Psoas muscle (tissue), 8 donors: Measurements from ENCODE around the gene RUVBL1. TPM values are rescaled to one million over a fixed set of nuclear protein-coding genes. Genes with fewer than 3 reads are reported as not detected.
A peak's percentile ranks its signal among the peaks of the same experiment; 100 is the strongest.

Experiments used
- ATAC-seq, 4 donors: fragments of 200-7000 bp; cut with Tn5 transposase; one replicate each; pipeline ENCODE4 v1.9.1; 2020; ENCODE audit warnings: moderate library complexity in 3 of 4, mild to moderate bottlenecking in 2 of 4
- DNase-seq, 2 donors: peaks; one replicate each; pipeline ENCODE4 v3.0.0-alpha.2; 2020
- H3K27ac ChIP-seq: fragments of 200-600 bp; one replicate; pipeline ENCODE4 v1.8.0; 2022
- H3K27me3 ChIP-seq, 3 donors: fragments of 200-600 bp in 1 of 3; one replicate each; pipeline versions ENCODE4 v1.6.1 to v1.8.0; 2013 to 2022; ENCODE audit warnings: low read length in 2 of 3, mild to moderate bottlenecking in 2 of 3, moderate library complexity in 1 of 3; ENCODE audit not compliant: insufficient read depth in 3 of 3
- H3K36me3 ChIP-seq, 2 donors: fragments of 200-600 bp in 1 of 2; one replicate each; pipeline versions ENCODE4 v1.6.1 to v1.8.0; 2013 to 2022; ENCODE audit warnings: low read depth in 1 of 2, mild to moderate bottlenecking in 1 of 2, moderate library complexity in 1 of 2; ENCODE audit not compliant: insufficient read depth in 1 of 2
- H3K4me1 ChIP-seq: fragments of 200-600 bp; one replicate; pipeline ENCODE4 v1.8.0; 2022
- H3K4me3 ChIP-seq: fragments of 200-600 bp; one replicate; pipeline ENCODE4 v1.8.0; 2022; ENCODE audit warnings: mild to moderate bottlenecking
- H3K9me3 ChIP-seq: fragments of 200-600 bp; one replicate; pipeline ENCODE4 v1.8.0; 2022
- WGBS, 3 donors: extraction: QIAGEN DNeasy Blood & Tissue Kit; methylation state at CpG; one replicate each; pipeline versions ENCODE4 v1.1.6 to v1.1.7; 2013; 5-methylcytosine and 5-hydroxymethylcytosine counted together
- intact Hi-C, 2 donors: fragments of 100-400 bp; cut with DNase I; formaldehyde crosslinking; loops; one replicate each; pipeline versions ENCODE4 v1.11.0 to v1.14.2; 2022
- polyA plus RNA-seq, 3 donors: library from polyadenylated mRNA; stranded (reverse); fragments of 200-250 nt; gene quantifications; one replicate each; pipeline ENCODE4 v1.2.3, GENCODE V29; 2013
- total RNA-seq, 4 donors: library from RNA; stranded (reverse); fragmentation: NEBNext Ultra II Directional in 2 of 4; extraction: Animal tissue kit (Norgen Biotek cat#: 25700) in 2 of 4; gene quantifications; one replicate each; pipeline versions ENCODE4 v1.2.1 to v1.2.4, GENCODE V29; 2021 to 2023
- TF ChIP-seq, protein P1 (sequence below): fragments of 200-600 bp; IDR thresholded peaks from one replicate; pipeline ENCODE4 v1.8.0; 2022; ENCODE audit warnings: antibody characterized with exemption
- donor health status: healthy with polysubstance abuse.
- donor health status: DM: no; HTN: no; CAD: no; lungs with moderate emphysema.
- donor health status: Bipolar disorder and iron deficiency.
- donor health status: healthy.
- donor health status: DM: yes; HTN: yes; CAD: no.
- donor health status: DM: no; HTN: no; CAD: no.
- donor health status: DM: no; HTN: no; CAD: no.
- donor health status: DM: yes; HTN: yes; CAD: no.

The RUVBL1 gene
- total and polyA plus RNA-seq, 7 donors: 12.9 to 53.9 (median 19.6) TPM

DNA sequence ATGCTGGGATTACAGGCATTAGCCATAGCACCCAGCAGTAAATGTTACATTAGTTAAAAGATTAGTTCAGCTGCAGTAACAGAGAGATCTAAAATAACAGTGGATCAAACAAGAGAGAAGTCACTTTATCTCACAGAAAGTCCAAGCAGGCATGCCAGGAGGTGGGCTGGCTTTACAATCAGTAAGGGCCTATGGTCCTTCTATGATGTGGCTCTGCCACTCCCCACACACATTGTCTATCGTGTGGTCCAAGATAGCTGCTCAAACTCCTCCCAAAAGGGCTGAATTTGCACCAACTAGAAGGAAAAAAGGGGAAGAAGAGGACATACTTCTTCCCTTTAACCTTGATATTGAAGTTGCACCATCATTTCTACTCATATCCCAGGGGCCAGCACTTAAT, 4.6 kb upstream of the RUVBL1 start:
- DNase-seq (no peak), ATAC-seq (no peak)
- WGBS, 3 donors: 36 to 42% (median 38%) methylated on average over 1 of the region's 1 CpG
- H3K36me3 ChIP-seq: no peaks in the 10 kb centered on the region
- H3K4me1 ChIP-seq: no peaks in the 10 kb centered on the region
- TF ChIP-seq, protein P1, sequence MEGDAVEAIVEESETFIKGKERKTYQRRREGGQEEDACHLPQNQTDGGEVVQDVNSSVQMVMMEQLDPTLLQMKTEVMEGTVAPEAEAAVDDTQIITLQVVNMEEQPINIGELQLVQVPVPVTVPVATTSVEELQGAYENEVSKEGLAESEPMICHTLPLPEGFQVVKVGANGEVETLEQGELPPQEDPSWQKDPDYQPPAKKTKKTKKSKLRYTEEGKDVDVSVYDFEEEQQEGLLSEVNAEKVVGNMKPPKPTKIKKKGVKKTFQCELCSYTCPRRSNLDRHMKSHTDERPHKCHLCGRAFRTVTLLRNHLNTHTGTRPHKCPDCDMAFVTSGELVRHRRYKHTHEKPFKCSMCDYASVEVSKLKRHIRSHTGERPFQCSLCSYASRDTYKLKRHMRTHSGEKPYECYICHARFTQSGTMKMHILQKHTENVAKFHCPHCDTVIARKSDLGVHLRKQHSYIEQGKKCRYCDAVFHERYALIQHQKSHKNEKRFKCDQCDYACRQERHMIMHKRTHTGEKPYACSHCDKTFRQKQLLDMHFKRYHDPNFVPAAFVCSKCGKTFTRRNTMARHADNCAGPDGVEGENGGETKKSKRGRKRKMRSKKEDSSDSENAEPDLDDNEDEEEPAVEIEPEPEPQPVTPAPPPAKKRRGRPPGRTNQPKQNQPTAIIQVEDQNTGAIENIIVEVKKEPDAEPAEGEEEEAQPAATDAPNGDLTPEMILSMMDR: no peak
- H3K9me3 ChIP-seq: no peaks in the 10 kb centered on the region
- intact Hi-C loops: no loop called here
- no peak overlapping the region for H3K4me3 ChIP-seq
- peaks cover 0 to 6% (median 4%) of the 10 kb centered on the region in 3 donors for H3K27me3 ChIP-seq
- H3K27ac ChIP-seq: no peak overlapping the region

DNA sequence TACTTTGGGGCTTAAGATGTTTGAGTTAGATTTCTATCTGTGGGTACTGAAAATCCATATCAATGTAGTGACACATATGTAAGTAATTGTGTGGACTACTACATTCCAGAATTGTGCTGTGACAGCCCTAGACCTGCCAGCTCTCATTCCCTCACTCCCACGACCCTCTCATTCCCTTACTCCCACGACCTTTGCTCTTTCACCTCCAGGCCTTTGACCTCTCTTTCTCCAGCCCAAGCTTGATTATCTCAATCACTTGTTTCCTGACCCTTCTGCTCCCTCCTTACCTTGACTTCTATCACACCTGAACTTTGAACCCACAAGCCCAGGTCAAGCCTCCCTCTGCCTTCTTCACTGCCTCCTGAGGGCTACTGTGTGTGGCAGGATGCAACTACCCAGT, 3.6 kb upstream of the RUVBL1 start:
- peaks cover 0 to 6% (median 1%) of the 10 kb centered on the region in 3 donors for H3K27me3 ChIP-seq
- ATAC-seq (no peak), DNase-seq (no peak)
- H3K9me3 ChIP-seq: no peaks in the 10 kb centered on the region
- H3K4me3 ChIP-seq: no peak overlapping the region
- WGBS, 3 donors: 37 to 51% (median 43%) methylated on average over 2 of the region's 2 CpGs
- H3K4me1 ChIP-seq: peaks cover 8% of the 10 kb centered on the region
- H3K36me3 ChIP-seq: no peaks in the 10 kb centered on the region
- TF ChIP-seq, protein P1: no peak
- intact Hi-C loops: no loop called here
- H3K27ac ChIP-seq: no peak overlapping the region

DNA sequence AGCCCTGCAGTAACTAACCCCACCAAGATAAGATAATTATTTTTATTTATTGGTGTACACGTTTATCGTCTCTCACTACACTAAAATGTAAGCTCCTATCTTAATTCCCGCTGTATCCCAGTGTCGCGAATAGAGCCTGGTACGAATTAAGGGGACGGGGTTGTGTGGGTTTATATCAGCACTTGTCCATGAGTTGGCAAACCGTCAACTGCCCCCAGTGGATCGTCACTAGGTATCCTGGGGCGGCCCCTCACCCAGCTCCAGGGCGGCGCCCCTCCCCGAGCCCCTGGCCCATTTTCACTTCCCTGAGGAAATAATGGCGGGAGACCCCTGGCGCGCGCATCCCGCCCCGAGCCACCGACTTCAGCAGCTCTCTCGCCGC, 465 bp downstream of the RUVBL1 start:
- Histone ChIP-seq H3K4me1 (peaks cover 13% of the 10 kb centered on the region), H3K36me3 (peaks cover 0 to 8% of the 10 kb centered on the region in 2 donors), H3K27ac (peak overlapping the region; percentile 67), H3K4me3 (peak overlapping the region; percentile 89), H3K27me3 (no peaks in the 10 kb centered on the region), H3K9me3 (no peaks in the 10 kb centered on the region)
- ATAC-seq (peak in 1 of 4 donors; percentile 1), DNase-seq (no peak)
- intact Hi-C loops: loop anchor here in 1 of 2 donors (5.0 kb wide), 1 partner anchor 46 kb away; no protein-coding TSS in a partner anchor
- TF ChIP-seq, protein P1: no peak
- WGBS, 3 donors: 1 to 2% (median 2%) methylated on average over 22 of the region's 22 CpGs

DNA sequence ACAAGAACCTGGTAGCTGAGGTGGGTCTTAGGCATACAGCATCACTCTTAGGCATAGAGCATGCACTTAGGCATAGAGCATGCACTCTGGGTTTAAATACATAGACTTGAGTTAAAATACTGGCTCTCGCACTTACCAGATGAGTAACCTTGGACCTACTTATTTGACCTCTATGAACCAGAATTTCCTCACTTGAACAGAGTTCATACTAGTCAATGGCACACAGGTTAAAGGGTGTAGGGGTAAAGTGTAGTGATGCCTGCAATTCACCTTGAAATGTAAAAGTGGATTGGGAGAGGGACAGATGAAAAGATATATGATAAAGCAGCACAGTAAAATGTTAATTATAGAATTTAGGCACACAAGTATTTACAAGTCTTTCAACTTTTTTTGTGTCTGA, 1.6 kb downstream of the RUVBL1 start:
- DNase-seq (no peak), ATAC-seq (no peak)
- TF ChIP-seq, protein P1: no peak
- Histone ChIP-seq H3K4me3 (peak overlapping the region; percentile 89), H3K27ac (no peak overlapping the region), H3K9me3 (no peaks in the 10 kb centered on the region), H3K4me1 (peaks cover 13% of the 10 kb centered on the region), H3K27me3 (no peaks in the 10 kb centered on the region), H3K36me3 (peaks cover 0 to 16% of the 10 kb centered on the region in 2 donors)
- intact Hi-C loops: loop anchor here in 1 of 2 donors (5.0 kb wide), 1 partner anchor 45 kb away; no protein-coding TSS in a partner anchor
- 91 to 98% (median 92%) methylated on average over 1 of the region's 1 CpG for WGBS, 3 donors
